ENCODE measurements around the gene ARHGAP23.
A peak's percentile ranks its signal among the peaks of the same experiment; 100 is the strongest.

The ARHGAP23 gene

DNA sequence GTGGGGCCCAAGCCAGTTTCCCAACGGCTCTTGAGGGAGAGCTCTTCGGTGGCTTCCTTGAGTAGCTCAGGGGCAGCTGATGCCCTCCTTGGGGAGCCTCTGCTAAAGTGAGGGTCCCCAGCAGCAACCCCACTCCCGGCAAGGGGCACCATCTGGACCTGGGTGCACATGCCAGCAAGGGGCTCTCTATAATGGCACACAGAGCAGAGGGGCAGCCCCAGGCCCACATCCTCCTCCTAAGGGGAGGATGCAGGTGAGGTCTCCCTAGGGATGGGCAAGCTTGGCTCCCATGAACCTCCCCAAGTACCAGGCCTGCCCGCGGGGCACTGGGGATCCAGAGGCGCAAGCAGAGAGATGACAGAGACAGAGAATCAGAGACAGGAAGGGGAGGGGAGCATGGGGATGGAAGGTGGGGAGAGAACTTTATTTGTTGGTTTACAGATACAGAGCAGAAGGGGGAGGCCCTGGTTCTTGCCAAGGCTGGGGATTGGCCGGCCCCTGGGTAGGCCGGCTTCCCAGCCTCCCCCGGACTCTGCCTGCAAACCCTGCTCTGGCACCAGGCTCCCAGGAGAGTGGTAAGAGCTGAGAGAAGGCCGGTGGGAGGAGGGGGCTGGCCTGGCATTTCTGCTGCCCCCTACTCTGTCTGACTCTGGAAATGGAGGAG is 116.0 kb downstream of the ARHGAP23 start:
- ATAC-seq: peak; percentile 22; the same call in 1 of the 3 replicates
- TF ChIP-seq, protein P1, sequence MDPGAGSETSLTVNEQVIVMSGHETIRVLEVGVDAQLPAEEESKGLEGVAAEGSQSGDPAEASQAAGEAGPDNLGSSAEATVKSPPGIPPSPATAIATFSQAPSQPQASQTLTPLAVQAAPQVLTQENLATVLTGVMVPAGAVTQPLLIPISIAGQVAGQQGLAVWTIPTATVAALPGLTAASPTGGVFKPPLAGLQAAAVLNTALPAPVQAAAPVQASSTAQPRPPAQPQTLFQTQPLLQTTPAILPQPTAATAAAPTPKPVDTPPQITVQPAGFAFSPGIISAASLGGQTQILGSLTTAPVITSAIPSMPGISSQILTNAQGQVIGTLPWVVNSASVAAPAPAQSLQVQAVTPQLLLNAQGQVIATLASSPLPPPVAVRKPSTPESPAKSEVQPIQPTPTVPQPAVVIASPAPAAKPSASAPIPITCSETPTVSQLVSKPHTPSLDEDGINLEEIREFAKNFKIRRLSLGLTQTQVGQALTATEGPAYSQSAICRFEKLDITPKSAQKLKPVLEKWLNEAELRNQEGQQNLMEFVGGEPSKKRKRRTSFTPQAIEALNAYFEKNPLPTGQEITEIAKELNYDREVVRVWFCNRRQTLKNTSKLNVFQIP (CRISPR knock-in tag; IDR thresholded peaks at IDR 0.05; ENCODE audit: borderline replicate concordance, low read depth): no peak
- TF ChIP-seq TOX (CRISPR knock-in tag; IDR thresholded peaks at IDR 0.05; ENCODE audit: borderline replicate concordance) (no peak), SNAI2 (CRISPR knock-in tag; IDR thresholded peaks at IDR 0.05) (no peak), PPARA (CRISPR knock-in tag; IDR thresholded peaks at IDR 0.05; ENCODE audit: borderline replicate concordance) (no peak), ZFP30 (CRISPR knock-in tag; IDR thresholded peaks at IDR 0.05) (no peak), ZNF8 (CRISPR knock-in tag; IDR thresholded peaks at IDR 0.05) (no peak), ISL1 (CRISPR knock-in tag; IDR thresholded peaks at IDR 0.05) (no peak), ZNF565 (CRISPR knock-in tag; conservative IDR thresholded peaks at IDR 0.05; ENCODE audit: low read depth) (no peak), TCF4 (CRISPR knock-in tag; IDR thresholded peaks at IDR 0.05; ENCODE audit: borderline replicate concordance) (no peak), ZFP3 (CRISPR knock-in tag; IDR thresholded peaks at IDR 0.05) (no peak), ZC3H10 (CRISPR knock-in tag; IDR thresholded peaks at IDR 0.05) (no peak), GLIS3 (CRISPR knock-in tag; IDR thresholded peaks at IDR 0.05) (no peak), ESRRG (CRISPR knock-in tag; IDR thresholded peaks at IDR 0.05) (no peak)
- TF ChIP-seq, protein P2, sequence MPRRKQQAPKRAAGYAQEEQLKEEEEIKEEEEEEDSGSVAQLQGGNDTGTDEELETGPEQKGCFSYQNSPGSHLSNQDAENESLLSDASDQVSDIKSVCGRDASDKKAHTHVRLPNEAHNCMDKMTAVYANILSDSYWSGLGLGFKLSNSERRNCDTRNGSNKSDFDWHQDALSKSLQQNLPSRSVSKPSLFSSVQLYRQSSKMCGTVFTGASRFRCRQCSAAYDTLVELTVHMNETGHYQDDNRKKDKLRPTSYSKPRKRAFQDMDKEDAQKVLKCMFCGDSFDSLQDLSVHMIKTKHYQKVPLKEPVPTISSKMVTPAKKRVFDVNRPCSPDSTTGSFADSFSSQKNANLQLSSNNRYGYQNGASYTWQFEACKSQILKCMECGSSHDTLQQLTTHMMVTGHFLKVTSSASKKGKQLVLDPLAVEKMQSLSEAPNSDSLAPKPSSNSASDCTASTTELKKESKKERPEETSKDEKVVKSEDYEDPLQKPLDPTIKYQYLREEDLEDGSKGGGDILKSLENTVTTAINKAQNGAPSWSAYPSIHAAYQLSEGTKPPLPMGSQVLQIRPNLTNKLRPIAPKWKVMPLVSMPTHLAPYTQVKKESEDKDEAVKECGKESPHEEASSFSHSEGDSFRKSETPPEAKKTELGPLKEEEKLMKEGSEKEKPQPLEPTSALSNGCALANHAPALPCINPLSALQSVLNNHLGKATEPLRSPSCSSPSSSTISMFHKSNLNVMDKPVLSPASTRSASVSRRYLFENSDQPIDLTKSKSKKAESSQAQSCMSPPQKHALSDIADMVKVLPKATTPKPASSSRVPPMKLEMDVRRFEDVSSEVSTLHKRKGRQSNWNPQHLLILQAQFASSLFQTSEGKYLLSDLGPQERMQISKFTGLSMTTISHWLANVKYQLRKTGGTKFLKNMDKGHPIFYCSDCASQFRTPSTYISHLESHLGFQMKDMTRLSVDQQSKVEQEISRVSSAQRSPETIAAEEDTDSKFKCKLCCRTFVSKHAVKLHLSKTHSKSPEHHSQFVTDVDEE (CRISPR knock-in tag; IDR thresholded peaks at IDR 0.05): no peak
- TF ChIP-seq, protein P3, sequence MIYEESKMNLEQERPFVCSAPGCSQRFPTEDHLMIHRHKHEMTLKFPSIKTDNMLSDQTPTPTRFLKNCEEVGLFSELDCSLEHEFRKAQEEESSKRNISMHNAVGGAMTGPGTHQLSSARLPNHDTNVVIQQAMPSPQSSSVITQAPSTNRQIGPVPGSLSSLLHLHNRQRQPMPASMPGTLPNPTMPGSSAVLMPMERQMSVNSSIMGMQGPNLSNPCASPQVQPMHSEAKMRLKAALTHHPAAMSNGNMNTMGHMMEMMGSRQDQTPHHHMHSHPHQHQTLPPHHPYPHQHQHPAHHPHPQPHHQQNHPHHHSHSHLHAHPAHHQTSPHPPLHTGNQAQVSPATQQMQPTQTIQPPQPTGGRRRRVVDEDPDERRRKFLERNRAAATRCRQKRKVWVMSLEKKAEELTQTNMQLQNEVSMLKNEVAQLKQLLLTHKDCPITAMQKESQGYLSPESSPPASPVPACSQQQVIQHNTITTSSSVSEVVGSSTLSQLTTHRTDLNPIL (CRISPR knock-in tag; IDR thresholded peaks at IDR 0.05; ENCODE audit: low read depth): no peak

DNA sequence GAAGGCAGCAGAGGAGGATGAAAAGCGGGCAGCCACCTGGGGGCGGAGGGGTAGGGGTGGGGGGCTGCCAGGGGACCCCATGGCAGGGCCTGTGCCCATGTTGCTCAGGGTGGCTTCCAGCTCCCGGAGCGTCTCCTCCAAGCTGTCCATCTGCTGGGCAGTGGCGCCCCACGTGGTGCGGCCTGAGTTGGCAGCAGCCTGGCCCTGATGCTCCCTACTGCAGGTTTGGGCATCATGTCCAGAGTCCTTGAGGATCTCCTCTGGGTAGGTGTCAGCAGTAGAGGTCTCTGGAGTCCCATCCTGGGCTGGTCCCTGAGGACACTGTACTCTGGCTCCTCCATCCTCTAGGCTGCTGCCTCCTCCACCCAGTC is 116.6 kb downstream of the ARHGAP23 start:
- ATAC-seq: no peak; the same call in 2 of the 3 replicates
- TF ChIP-seq ZNF8 (CRISPR knock-in tag; IDR thresholded peaks at IDR 0.05): no peak
- TF ChIP-seq BACH2 (CRISPR knock-in tag; IDR thresholded peaks at IDR 0.05; ENCODE audit: borderline replicate concordance): no peak
- TF ChIP-seq CSDC2 (CRISPR knock-in tag; IDR thresholded peaks at IDR 0.05): no peak
- no peak for TF ChIP-seq PPARA (CRISPR knock-in tag; IDR thresholded peaks at IDR 0.05; ENCODE audit: borderline replicate concordance)
- TF ChIP-seq, protein P4, sequence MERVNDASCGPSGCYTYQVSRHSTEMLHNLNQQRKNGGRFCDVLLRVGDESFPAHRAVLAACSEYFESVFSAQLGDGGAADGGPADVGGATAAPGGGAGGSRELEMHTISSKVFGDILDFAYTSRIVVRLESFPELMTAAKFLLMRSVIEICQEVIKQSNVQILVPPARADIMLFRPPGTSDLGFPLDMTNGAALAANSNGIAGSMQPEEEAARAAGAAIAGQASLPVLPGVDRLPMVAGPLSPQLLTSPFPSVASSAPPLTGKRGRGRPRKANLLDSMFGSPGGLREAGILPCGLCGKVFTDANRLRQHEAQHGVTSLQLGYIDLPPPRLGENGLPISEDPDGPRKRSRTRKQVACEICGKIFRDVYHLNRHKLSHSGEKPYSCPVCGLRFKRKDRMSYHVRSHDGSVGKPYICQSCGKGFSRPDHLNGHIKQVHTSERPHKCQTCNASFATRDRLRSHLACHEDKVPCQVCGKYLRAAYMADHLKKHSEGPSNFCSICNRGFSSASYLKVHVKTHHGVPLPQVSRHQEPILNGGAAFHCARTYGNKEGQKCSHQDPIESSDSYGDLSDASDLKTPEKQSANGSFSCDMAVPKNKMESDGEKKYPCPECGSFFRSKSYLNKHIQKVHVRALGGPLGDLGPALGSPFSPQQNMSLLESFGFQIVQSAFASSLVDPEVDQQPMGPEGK (CRISPR knock-in tag; IDR thresholded peaks at IDR 0.05; ENCODE audit: borderline replicate concordance): no peak
- TF ChIP-seq TCF4 (CRISPR knock-in tag; IDR thresholded peaks at IDR 0.05; ENCODE audit: borderline replicate concordance): no peak
- TF ChIP-seq RARB (CRISPR knock-in tag; IDR thresholded peaks at IDR 0.05): no peak

DNA sequence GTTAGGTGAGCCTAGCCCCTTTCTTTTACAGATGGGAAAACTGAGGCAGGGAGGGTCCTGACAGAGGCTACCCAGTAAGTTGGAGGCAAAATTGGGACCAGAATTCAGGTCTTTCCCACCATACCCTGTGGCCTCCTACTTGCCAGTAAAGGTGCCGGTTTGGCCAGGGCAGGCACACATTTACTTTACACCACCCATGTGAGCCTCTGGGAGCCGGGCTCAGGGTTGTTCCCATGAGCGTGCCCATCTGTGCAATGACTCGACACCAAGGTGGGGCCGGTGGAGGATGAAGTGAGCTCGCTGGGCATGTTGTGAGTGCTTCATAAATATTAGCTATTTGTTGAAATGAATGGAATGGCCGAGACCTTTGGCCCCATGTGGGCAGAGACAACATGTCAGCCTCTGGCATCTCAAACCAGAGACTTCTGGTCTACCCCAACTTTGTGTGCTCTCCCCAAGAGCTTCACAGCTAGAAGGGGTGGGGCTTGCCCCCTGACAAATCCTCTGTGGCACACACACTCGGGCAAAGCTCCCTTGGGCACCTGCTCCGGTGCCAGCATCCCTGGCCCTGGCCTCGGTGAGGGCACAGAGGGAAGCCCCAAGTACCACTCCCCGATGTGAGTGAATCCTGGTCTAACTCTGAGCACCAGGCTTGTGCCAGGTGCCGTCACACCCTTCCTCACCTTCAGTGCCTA is 117.4 kb downstream of the ARHGAP23 start:
- ATAC-seq: no peak
- TF ChIP-seq ZFP30 (CRISPR knock-in tag; IDR thresholded peaks at IDR 0.05) (no peak), ZNF565 (CRISPR knock-in tag; conservative IDR thresholded peaks at IDR 0.05; ENCODE audit: low read depth) (no peak), ISL1 (CRISPR knock-in tag; IDR thresholded peaks at IDR 0.05) (no peak), OSR1 (CRISPR knock-in tag; IDR thresholded peaks at IDR 0.05) (no peak), ZFP3 (CRISPR knock-in tag; IDR thresholded peaks at IDR 0.05) (no peak), ARNTL (CRISPR knock-in tag; IDR thresholded peaks at IDR 0.05; ENCODE audit: borderline replicate concordance, low read depth) (no peak), GLIS3 (CRISPR knock-in tag; IDR thresholded peaks at IDR 0.05) (no peak), ESRRG (CRISPR knock-in tag; IDR thresholded peaks at IDR 0.05) (no peak), SNAI2 (CRISPR knock-in tag; IDR thresholded peaks at IDR 0.05) (no peak), ZNF8 (CRISPR knock-in tag; IDR thresholded peaks at IDR 0.05) (no peak)
- TF ChIP-seq, protein P2 (CRISPR knock-in tag; IDR thresholded peaks at IDR 0.05): no peak

Data from SK-N-SH treated with all-trans-retinoic acid at 6 μM for 48 hours (cell line).